GF-D8 (cell line): ENCODE data around the gene PXDN.
"Not testable (repeated sequence)": the region's sequence is repeated elsewhere in the genome, so short reads cannot be mapped to it uniquely, and the experiment has no call there.

Experiments
- DNase-seq: peaks from one replicate; lab custom pipeline; 2025; lab: John Stamatoyannopoulos, UW

PXDN gene

GRCh38 chr2:1740716-1741589 is 3.4 kb downstream of the PXDN start:
- DNase-seq: no peak

GRCh38 chr2:1739961-1740715 is 4.2 kb downstream of the PXDN start:
- no peak for DNase-seq

DNA sequence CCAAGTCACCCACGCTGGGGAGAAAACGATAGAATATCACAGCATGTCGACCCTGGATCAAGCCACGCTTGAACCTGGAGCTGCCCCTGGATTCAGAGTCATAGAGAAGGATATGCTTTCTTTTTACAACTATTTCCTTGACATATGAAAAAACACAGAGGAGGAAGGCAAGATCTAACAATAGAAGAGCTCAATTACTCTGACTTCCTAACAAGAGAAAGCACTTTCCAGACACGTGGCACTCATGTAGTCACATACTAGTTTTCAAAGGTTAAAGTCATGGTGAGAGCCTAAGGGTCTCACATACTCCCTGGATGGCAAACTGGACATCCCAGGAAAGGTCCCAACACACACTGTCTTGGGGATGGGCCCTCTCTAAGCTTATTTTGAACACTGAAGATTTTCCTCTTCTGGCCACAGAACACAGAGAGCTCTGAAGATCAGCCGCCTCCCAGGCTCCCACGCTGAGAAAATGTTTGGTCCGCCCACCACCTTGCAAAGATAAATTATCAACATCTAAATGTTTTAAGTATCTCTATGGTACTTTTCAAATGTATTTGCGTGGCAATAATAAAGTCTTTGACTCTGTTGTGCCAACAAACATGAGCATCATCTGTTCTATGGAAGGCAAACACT is 4.9 kb downstream of the PXDN start:
- DNase-seq: no peak

GRCh38 chr2:1738646-1739302 is 5.5 kb downstream of the PXDN start:
- no peak for DNase-seq

DNA sequence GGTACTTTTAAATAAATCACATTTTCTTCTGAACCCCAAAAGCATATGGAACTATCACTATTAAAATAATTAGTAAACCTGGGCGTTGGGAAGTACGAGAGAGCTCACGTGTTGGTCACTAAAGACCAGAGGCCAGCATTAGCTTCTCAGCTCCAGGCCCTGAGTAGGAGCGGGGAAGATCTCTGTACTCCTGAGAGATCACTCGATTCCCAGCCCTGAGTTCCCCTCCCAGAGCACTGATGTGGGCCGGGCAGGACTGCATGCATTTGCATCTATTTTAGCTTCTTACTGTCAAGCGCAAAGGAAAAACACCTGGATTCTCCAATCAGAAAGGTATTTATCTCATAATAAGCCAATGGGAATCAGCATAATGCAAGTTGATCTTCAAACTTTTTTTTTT is 6.2 kb downstream of the PXDN start:
- DNase-seq: no peak

DNA sequence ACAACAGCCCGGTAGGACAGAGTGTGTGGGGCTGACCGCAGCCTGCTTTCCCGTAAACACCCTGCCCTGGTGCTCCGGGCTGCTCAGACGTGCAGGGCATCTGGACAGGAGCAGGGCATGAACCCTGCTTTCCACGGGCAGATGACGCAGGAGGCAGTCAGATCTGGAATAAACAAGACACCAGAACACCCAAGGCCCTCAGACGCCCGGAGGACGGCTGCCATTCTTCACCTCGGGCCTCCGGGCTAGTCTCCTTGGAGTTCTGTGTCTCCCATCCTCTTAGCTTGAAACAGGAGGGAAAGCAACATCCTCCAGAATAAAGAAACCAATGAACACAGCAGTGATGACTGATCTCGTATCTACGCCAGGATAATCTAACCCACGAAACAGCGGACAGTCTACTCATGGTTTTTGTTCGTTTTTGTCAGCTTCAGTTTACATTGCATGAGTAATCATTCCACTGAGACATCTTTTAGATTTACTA is 7.3 kb downstream of the PXDN start:
- no peak for DNase-seq

DNA sequence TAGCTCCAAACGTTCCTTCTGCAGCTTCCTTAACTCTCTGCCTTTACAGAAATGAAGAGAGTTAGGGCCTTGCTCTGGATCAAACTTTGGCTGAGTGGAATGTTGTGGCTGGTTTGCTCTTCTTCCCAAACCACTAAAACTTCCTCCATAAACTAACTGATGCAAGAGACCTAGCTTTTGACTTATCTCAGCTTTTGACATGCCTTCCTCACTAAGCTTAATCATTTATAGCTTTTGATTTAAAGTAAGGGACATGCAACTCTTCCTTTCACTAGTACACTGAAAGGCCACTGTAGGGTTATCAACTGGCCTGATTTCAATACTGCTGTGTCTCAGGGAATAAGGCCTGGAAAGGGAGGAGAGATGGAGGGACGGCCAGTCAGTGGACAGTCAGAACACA is 8.3 kb downstream of the PXDN start:
- DNase-seq: no peak

GRCh38 chr2:1733298-1733697 is 11.0 kb downstream of the PXDN start:
- DNase-seq: not testable (repeated sequence)

DNA sequence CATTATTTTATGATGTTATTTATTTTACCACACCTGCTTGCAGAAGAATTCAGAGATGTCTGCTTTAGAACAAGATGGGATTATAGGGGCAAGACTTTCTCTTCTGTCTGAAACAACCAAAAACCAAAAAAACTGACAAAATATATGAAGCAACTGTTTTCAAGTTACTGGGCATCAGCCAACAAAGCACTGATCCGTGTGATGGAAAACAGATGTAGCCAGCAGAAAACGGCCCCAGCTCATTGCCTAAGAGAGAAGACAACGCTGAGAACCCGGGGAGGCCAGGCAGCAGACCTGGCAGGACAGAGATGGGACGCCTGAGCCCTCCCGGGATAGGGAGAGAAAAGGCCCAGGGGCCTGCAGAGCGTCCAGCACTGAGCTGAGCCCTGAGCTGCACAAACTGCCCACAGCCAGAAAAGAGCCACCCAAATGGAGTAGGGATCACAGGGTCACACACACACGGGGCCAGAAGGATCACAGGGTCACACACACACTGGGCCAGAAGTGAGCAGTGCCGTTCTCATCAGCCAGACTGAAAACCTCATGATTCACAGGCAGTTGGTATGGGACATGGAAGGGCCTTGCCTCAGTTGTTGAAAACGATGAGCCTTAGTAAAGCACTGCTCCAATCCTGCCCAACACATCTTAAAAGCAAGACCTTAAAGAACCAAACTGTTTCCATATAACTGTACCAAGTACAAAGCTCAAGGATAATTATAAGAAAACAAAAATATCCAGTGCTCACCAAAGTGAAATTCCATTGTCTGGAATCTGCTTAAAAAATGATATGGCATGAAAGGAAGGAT is 12.1 kb downstream of the PXDN start:
- no peak for DNase-seq

- no peak for DNase-seq
These were observed 12.8 kb downstream of the PXDN start for GRCh38 chr2:1731447-1731962.

- DNase-seq: no peak
These were observed 14.0 kb downstream of the PXDN start for GRCh38 chr2:1730015-1730927.

- no peak for DNase-seq
These were observed 15.1 kb downstream of the PXDN start for GRCh38 chr2:1729242-1729641.

DNA sequence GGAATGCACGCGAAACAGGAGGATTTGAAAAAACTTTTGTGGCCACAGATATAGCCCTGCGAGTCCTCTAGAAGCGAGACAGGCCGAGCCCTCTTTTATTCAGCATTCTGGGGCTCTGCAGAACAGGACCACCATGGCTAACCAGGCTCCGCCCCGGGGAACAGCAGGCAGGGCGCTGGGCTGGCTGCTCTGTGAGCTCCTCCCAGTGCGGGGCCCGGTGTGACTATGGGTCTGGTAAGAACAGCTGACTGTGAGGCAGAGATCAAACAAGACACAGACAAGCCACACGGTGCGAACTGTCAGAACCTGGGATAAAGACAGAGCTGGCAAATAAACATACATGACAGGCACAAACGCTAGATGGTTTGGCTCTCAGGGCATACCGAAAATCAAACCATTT is 15.5 kb downstream of the PXDN start:
- no peak for DNase-seq

DNA sequence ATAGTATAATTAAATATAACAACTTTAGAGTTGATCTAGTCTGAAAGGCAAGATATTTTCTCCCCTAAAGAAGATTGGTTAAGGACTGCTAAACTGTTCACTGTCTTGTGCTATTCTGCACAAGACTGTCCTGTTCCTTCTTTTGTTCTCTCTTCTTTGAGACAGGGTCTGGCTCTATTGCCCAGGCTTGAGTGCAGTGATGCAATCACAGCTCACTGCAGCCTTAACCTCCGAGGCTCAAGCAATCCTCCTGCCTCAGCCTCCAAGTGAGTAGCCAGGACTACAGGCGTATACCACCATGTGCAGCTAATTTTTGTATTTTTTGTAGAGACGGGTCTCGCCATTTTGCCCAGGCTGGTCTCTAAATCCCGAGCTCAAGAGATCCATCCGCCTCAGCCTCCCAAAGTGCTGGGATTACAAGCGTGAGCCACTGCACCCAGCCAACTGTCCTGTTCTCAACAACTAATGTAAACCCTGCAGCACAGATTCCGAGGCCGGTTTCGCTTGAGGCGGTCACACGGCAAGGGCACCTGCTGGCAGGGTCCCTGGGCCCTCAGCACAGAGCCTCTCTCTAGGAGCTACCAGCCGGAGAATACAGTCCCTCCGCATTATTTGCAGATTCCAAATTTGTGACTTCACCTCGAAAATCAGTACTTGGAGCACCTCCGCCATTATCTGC is 16.4 kb downstream of the PXDN start:
- no peak for DNase-seq

GRCh38 chr2:1727101-1727771 is 17.1 kb downstream of the PXDN start:
- DNase-seq: no peak

DNA sequence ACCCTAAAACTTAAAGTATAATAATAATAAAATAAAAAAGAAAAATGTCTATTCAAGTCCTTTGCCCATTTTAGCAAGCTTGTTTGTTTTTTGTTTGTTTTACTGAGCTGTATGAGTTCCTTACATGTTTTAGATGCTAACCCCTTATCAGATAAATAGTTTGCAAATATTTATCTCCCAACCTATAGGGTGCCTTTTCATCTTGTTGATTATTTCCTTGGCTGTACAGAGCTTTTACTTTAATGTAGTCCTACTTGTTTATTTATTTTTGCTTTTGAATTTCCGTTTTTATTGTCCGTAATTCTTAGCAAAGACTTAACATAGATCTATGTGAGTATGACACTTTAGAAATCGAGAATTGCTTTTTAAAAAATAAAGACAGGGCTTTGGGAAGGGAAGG is 17.8 kb downstream of the PXDN start:
- DNase-seq: no peak

GRCh38 chr2:1724351-1724750 is 20.0 kb downstream of the PXDN start:
- DNase-seq: not testable (repeated sequence)

DNA sequence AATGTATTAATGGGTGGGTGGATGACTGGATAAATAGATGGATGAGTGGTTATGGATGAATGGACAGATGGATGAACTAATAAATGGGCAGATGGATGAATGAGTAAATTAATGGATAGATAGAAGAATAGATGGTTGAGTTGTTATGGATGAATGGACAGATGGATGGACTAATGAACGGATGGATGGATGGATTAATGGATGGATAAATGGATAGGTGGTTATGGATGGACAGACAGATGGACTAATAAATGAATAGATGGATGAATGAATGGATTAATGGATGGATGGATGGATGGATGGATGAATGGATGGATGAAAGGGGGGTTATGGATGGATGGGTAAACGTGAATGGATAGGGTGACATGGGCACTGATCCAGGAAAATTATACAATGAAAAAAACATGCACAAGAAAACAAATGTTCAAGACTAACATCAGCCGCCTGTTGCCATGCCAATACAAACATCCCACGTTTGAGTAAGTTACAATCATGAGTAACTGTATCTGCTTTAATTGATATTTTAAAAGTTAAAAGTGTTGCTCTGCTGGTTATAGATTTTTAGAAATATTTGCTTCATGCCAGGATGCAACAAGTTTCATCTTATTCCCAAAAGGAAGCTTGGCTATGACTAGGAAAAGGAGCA is 20.8 kb downstream of the PXDN start:
- DNase-seq: no peak
